Stomach (tissue), 9 donors: Measurements from ENCODE around the gene CELF5. TPM values are rescaled to one million over a fixed set of nuclear protein-coding genes. Genes with fewer than 3 reads are reported as not detected.

Experiments used
- DNase-seq, 2 donors: peaks; one replicate each; pipeline versions ENCODE4 v3.0.0 to v3.0.0-alpha.2; 2013 to 2019
- H3K27ac ChIP-seq, 5 donors: fragments of 200-600 bp in 4 of 5; sonication (generic) in 4 of 5; one replicate each; pipeline ENCODE4 v1.5.1; 2013 to 2019; ENCODE audit warnings: mild to moderate bottlenecking in 1 of 5, moderate library complexity in 1 of 5
- H3K27me3 ChIP-seq, 3 donors: fragments of 200-600 bp; sonication (generic); one replicate each; pipeline ENCODE4 v1.5.1; 2017 to 2019; ENCODE audit warnings: mixed run types in 1 of 3
- H3K36me3 ChIP-seq, 4 donors: fragments of 200-600 bp; sonication (generic); 1 replicate in 3 of 4; 2 replicates in 1 of 4; pipeline ENCODE4 v1.5.1; 2016 to 2019
- H3K4me1 ChIP-seq, 4 donors: fragments of 200-600 bp; sonication (generic); one replicate each; pipeline ENCODE4 v1.5.1; 2016 to 2019
- H3K4me3 ChIP-seq, 4 donors: fragments of 200-600 bp; sonication (generic) in 3 of 4; one replicate each; pipeline ENCODE4 v1.5.1; 2016 to 2019; ENCODE audit warnings: mild to moderate bottlenecking in 1 of 4
- H3K9me3 ChIP-seq, 4 donors: fragments of 200-600 bp; sonication (generic); one replicate each; pipeline ENCODE4 v1.5.1; 2016 to 2019
- CTCF ChIP-seq, 7 experiments: fragments of 450-650 bp in 4 of 7; fragments of 200-600 bp in 3 of 7; sonication (generic) in 3 of 7; IDR thresholded peaks; one replicate each; pipeline ENCODE4 v1.5.1; 2016 to 2019; ENCODE audit warnings: antibody characterized with exemption in 7 of 7, control low read depth in 2 of 7, mild to moderate bottlenecking in 1 of 7
- EP300 ChIP-seq: sonication (generic); formaldehyde crosslinking; IDR thresholded peaks from one replicate; pipeline ENCODE4 v1.6.1; 2017; ENCODE audit warnings: antibody characterized with exemption
- POLR2A ChIP-seq, 4 donors: fragments of 450-650 bp; IDR thresholded peaks; one replicate each; pipeline ENCODE4 v1.6.1; 2016; ENCODE audit warnings: antibody characterized with exemption in 4 of 4, control low read depth in 2 of 4, mild to moderate bottlenecking in 1 of 4, moderate library complexity in 1 of 4
- POLR2AphosphoS5 ChIP-seq, 3 donors: sonication (generic); formaldehyde crosslinking; IDR thresholded peaks; one replicate each; pipeline ENCODE4 v1.6.1; 2016; ENCODE audit warnings: antibody characterized with exemption in 3 of 3
- WGBS, 5 donors: extraction: QIAGEN DNeasy Blood & Tissue Kit in 3 of 5; methylation state at CpG; one replicate each; pipeline versions ENCODE4 v1.1.5 to v1.1.7; 2013 to 2018; 5-methylcytosine and 5-hydroxymethylcytosine counted together
- intact Hi-C: fragments of 100-400 bp; cut with DNase I; formaldehyde crosslinking; loops from one replicate; pipeline ENCODE4 v1.15.1; 2023; ENCODE audit warnings: low total_unique reads
- polyA plus RNA-seq, 3 donors: library from polyadenylated mRNA; stranded (reverse); fragments of 200-250 nt; gene quantifications; one replicate each; pipeline ENCODE4 v1.2.3, GENCODE V29; 2013
- total RNA-seq, 5 donors: library from RNA; depleted of rRNA; stranded (reverse); fragments of >200 nt; gene quantifications; one replicate each; pipeline versions ENCODE4 v1.1.0 to v1.2.3, GENCODE V29; 2014 to 2016
- donor health status: healthy with polysubstance abuse.
- donor health status: Bipolar disorder and iron deficiency.
- donor health status: healthy.

CELF5 gene
- total and polyA plus RNA-seq, 8 donors = 0.18 TPM; not detected in 6

GRCh38 chr19:3187662-3188511 lies 36.6 kb upstream of the CELF5 start:
- intact Hi-C loops = no loop called here
- DNase-seq = no peak
- peaks cover 0 to 22% (median 13%) of the 10 kb centered on the region in 4 donors for H3K36me3 ChIP-seq
- TF ChIP-seq CTCF (IDR thresholded peaks at IDR 0.05) (no peak), EP300 (no peak), POLR2A (IDR thresholded peaks at IDR 0.05) (no peak), POLR2AphosphoS5 (IDR thresholded peaks at IDR 0.05) (no peak)
- no peaks in the 10 kb centered on the region for H3K9me3 ChIP-seq
- peak overlapping the region in 2 of 5 donors; percentile 62 to 72 for H3K27ac ChIP-seq
- peaks cover 28 to 64% (median 51%) of the 10 kb centered on the region in 4 donors for H3K4me1 ChIP-seq
- peak overlapping the region in 2 of 4 donors; percentile 87 to 99 for H3K4me3 ChIP-seq
- H3K27me3 ChIP-seq = no peaks in the 10 kb centered on the region
- WGBS, 5 donors = 76 to 88% (median 88%) methylated on average over 30 to 36 of the region's 36 CpGs

- DNase-seq = peak in 1 of 2 donors; percentile 65
- Histone ChIP-seq H3K27me3 (no peaks in the 10 kb centered on the region), H3K4me3 (peak overlapping the region in 2 of 4 donors; percentile 18 to 99), H3K4me1 (peaks cover 28 to 55% (median 49%) of the 10 kb centered on the region in 4 donors), H3K27ac (peak overlapping the region in 3 of 5 donors; percentile 29 to 72 (median 62)), H3K9me3 (no peaks in the 10 kb centered on the region), H3K36me3 (peaks cover 8 to 32% (median 23%) of the 10 kb centered on the region in 4 donors)
- WGBS, 5 donors = 75 to 88% (median 82%) methylated on average over 25 to 35 of the region's 35 CpGs
- intact Hi-C loops = no loop called here
- TF ChIP-seq EP300 (no peak), POLR2A (IDR thresholded peaks at IDR 0.05) (no peak), CTCF (IDR thresholded peaks at IDR 0.05) (no peak), POLR2AphosphoS5 (IDR thresholded peaks at IDR 0.05) (no peak)
Observed at GRCh38 chr19:3188627-3189596, 35.5 kb upstream of the CELF5 start.

- peak overlapping the region in 3 of 5 donors; percentile 29 to 72 (median 62) for H3K27ac ChIP-seq
- 80 to 86% (median 84%) methylated on average over 23 to 28 of the region's 28 CpGs for WGBS, 5 donors
- DNase-seq = no peak
- H3K36me3 ChIP-seq = peaks cover 13 to 42% (median 28%) of the 10 kb centered on the region in 4 donors
- H3K4me1 ChIP-seq = peaks cover 28 to 45% (median 45%) of the 10 kb centered on the region in 4 donors
- H3K4me3 ChIP-seq = no peak overlapping the region
- no peaks in the 10 kb centered on the region for H3K27me3 ChIP-seq
- intact Hi-C loops = no loop called here
- H3K9me3 ChIP-seq = no peaks in the 10 kb centered on the region
- TF ChIP-seq EP300 (no peak), POLR2AphosphoS5 (IDR thresholded peaks at IDR 0.05) (no peak), CTCF (IDR thresholded peaks at IDR 0.05) (no peak), POLR2A (IDR thresholded peaks at IDR 0.05) (no peak)
Observed at GRCh38 chr19:3189702-3190469, 34.6 kb upstream of the CELF5 start.
